Astrocyte (in vitro differentiated cells and primary cell): ENCODE measurements around the gene MLF2. TPM values are rescaled to one million over a fixed set of nuclear protein-coding genes. Genes with fewer than 3 reads are reported as not detected.
A peak's percentile ranks its signal among the peaks of the same experiment; 100 is the strongest.

Source experiments
- DNase-seq: peaks from one replicate; pipeline ENCODE4 v3.0.0-alpha.2; 2010; ENCODE audit warnings: low read depth
- FAIRE-seq: peaks from 2 replicates; lab custom pipeline; 2011; peaks lifted over from hg19 to GRCh38; lab: Jason Lieb, UNC
- H2AFZ ChIP-seq: 2 replicates; pipeline ENCODE4 v1.6.0; 2012; ENCODE audit warnings: low read depth, low read length, inconsistent platforms
- H3K27ac ChIP-seq: 2 replicates; pipeline ENCODE4 v1.5.1; 2011; ENCODE audit warnings: low read depth, low read length, inconsistent platforms
- H3K27me3 ChIP-seq: 2 replicates; pipeline ENCODE4 v1.6.0; 2011; ENCODE audit warnings: low read length, inconsistent platforms; ENCODE audit not compliant: insufficient read depth
- H3K36me3 ChIP-seq: 2 replicates; pipeline ENCODE4 v1.5.1; 2011; ENCODE audit warnings: low read length, inconsistent platforms; ENCODE audit not compliant: insufficient read depth
- H3K4me1 ChIP-seq: 2 replicates; pipeline ENCODE4 v1.5.1; 2011; ENCODE audit warnings: low read length, inconsistent platforms; ENCODE audit not compliant: insufficient read depth
- H3K4me2 ChIP-seq: 2 replicates; pipeline ENCODE4 v1.6.0; 2012; ENCODE audit warnings: low read length, inconsistent platforms
- H3K4me3 ChIP-seq: 2 replicates; pipeline ENCODE4 v1.5.1; 2011; ENCODE audit warnings: low read depth, mild to moderate bottlenecking, low read length, inconsistent platforms; ENCODE audit not compliant: insufficient read depth
- H3K79me2 ChIP-seq: 2 replicates; pipeline ENCODE4 v1.6.0; 2012; ENCODE audit warnings: mild to moderate bottlenecking, low read length, inconsistent platforms; ENCODE audit not compliant: insufficient read depth
- H3K9ac ChIP-seq: 2 replicates; pipeline ENCODE4 v1.6.0; 2012; ENCODE audit warnings: mild to moderate bottlenecking, low read length, inconsistent platforms
- H3K9me3 ChIP-seq: 2 replicates; pipeline ENCODE4 v1.5.1; 2012; ENCODE audit warnings: low read depth, mild to moderate bottlenecking, low read length, inconsistent platforms; ENCODE audit not compliant: insufficient read depth
- H4K20me1 ChIP-seq: 2 replicates; pipeline ENCODE4 v1.6.0; 2012; ENCODE audit warnings: low read length, inconsistent platforms; ENCODE audit not compliant: insufficient read depth
- H3K27ac Mint-ChIP-seq: one replicate; pipeline ENCODE4 v1.8.0; 2021; ENCODE audit warnings: mild to moderate bottlenecking, mixed read lengths; ENCODE audit not compliant: unreplicated experiment
- H3K27me3 Mint-ChIP-seq: one replicate; pipeline ENCODE4 v1.8.0; 2021; ENCODE audit warnings: low read depth, mixed read lengths; ENCODE audit not compliant: unreplicated experiment
- H3K36me3 Mint-ChIP-seq: one replicate; pipeline ENCODE4 v1.8.0; 2021; ENCODE audit warnings: low read depth, mixed read lengths; ENCODE audit not compliant: unreplicated experiment
- H3K4me1 Mint-ChIP-seq: one replicate; pipeline ENCODE4 v1.8.0; 2021; ENCODE audit warnings: low read depth, mixed read lengths; ENCODE audit not compliant: unreplicated experiment
- H3K4me3 Mint-ChIP-seq: one replicate; pipeline ENCODE4 v1.8.0; 2021; ENCODE audit warnings: mild to moderate bottlenecking, moderate library complexity, mixed read lengths; ENCODE audit not compliant: unreplicated experiment
- H3K9me3 Mint-ChIP-seq: one replicate; pipeline ENCODE4 v1.8.0; 2021; ENCODE audit warnings: mild to moderate bottlenecking, mixed read lengths; ENCODE audit not compliant: unreplicated experiment
- EZH2 ChIP-seq: IDR thresholded peaks from 2 replicates; pipeline ENCODE4 v1.6.1; 2012; ENCODE audit warnings: mild to moderate bottlenecking, low read length, inconsistent platforms; ENCODE audit not compliant: insufficient read depth
- total RNA-seq: library from RNA; stranded (reverse); gene quantifications from 2 replicates; pipeline ENCODE4 v1.2.1, GENCODE V29; 2021
- TF ChIP-seq, protein P1 (sequence below): IDR thresholded peaks from 2 replicates; pipeline ENCODE4 v1.5.1; 2011; ENCODE audit warnings: low read depth, mild to moderate bottlenecking, inconsistent platforms, low read length, moderate library complexity; ENCODE audit not compliant: insufficient read depth

The MLF2 gene
- total RNA-seq, 1 donor from 2014 or later: 316 TPM

DNA sequence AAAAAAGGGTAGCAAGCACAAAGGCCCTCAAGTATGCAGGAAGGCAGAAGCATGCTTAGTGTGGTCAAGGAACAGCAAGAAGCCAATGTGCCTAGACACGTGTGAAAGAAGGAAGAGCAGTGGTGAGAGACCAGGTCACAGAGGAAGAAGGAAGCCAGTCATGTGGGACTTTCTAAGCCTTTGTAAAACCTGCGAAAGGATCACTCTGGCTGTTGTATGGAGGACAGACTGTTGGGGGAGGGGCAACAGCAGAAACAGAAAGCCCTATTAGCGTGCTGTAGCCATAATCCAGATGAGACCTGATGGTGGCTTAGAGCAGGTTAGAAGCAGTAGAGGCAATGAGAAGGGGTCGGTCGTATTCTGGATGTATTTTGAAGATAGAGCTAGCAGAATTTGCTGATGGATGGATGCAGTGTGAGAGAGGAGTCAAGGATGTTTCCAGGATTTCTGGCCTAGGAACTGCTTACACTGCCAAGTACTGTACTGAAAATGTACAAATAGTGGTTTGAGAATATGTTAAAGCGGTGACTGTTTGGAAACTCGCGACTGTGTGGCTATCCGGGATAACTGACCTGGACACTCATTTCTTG is 5.7 kb upstream of the MLF2 start:
- H3K27me3 ChIP-seq: no peaks in the 10 kb centered on the region
- peaks cover 9% of the 10 kb centered on the region for H3K4me1 ChIP-seq
- H3K4me2 ChIP-seq: no peak overlapping the region
- DNase-seq (no peak), FAIRE-seq (no peak)
- no peak overlapping the region for H3K27ac ChIP-seq
- Mint-ChIP-seq H3K27me3 (peaks cover 2% of the 10 kb centered on the region), H3K27ac (no peak overlapping the region), H3K4me3 (no peak overlapping the region), H3K36me3 (peaks cover 2% of the 10 kb centered on the region), H3K9me3 (no peaks in the 10 kb centered on the region), H3K4me1 (peaks cover 23% of the 10 kb centered on the region)
- H2AFZ ChIP-seq: no peak overlapping the region
- H3K9ac ChIP-seq: no peak overlapping the region
- TF ChIP-seq, protein P1, sequence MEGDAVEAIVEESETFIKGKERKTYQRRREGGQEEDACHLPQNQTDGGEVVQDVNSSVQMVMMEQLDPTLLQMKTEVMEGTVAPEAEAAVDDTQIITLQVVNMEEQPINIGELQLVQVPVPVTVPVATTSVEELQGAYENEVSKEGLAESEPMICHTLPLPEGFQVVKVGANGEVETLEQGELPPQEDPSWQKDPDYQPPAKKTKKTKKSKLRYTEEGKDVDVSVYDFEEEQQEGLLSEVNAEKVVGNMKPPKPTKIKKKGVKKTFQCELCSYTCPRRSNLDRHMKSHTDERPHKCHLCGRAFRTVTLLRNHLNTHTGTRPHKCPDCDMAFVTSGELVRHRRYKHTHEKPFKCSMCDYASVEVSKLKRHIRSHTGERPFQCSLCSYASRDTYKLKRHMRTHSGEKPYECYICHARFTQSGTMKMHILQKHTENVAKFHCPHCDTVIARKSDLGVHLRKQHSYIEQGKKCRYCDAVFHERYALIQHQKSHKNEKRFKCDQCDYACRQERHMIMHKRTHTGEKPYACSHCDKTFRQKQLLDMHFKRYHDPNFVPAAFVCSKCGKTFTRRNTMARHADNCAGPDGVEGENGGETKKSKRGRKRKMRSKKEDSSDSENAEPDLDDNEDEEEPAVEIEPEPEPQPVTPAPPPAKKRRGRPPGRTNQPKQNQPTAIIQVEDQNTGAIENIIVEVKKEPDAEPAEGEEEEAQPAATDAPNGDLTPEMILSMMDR: no peak
- no peak for TF ChIP-seq EZH2
- no peak overlapping the region for H3K4me3 ChIP-seq
- no peaks in the 10 kb centered on the region for H3K9me3 ChIP-seq
- H3K36me3 ChIP-seq: no peaks in the 10 kb centered on the region
- H4K20me1 ChIP-seq: no peaks in the 10 kb centered on the region
- H3K79me2 ChIP-seq: no peaks in the 10 kb centered on the region

GRCh38 chr12:6757028-6757690 is 4.2 kb upstream of the MLF2 start:
- Histone ChIP-seq H3K9me3 (no peaks in the 10 kb centered on the region), H3K9ac (no peak overlapping the region), H3K4me1 (peaks cover 4% of the 10 kb centered on the region), H4K20me1 (peaks cover 3% of the 10 kb centered on the region), H3K4me3 (no peak overlapping the region), H3K27ac (no peak overlapping the region), H3K4me2 (no peak overlapping the region), H3K36me3 (no peaks in the 10 kb centered on the region), H3K79me2 (peaks cover 8% of the 10 kb centered on the region), H2AFZ (no peak overlapping the region), H3K27me3 (no peaks in the 10 kb centered on the region)
- peaks cover 2% of the 10 kb centered on the region for H3K27me3 Mint-ChIP-seq
- peaks cover 11% of the 10 kb centered on the region for H3K4me1 Mint-ChIP-seq
- H3K9me3 Mint-ChIP-seq: no peaks in the 10 kb centered on the region
- peaks cover 2% of the 10 kb centered on the region for H3K36me3 Mint-ChIP-seq
- TF ChIP-seq, protein P1: no peak
- TF ChIP-seq EZH2: no peak
- FAIRE-seq: no peak
- DNase-seq: no peak
- no peak overlapping the region for H3K27ac Mint-ChIP-seq
- no peak overlapping the region for H3K4me3 Mint-ChIP-seq

GRCh38 chr12:6754411-6754810 is 1.5 kb upstream of the MLF2 start:
- Mint-ChIP-seq H3K27me3 (no peaks in the 10 kb centered on the region), H3K36me3 (peaks cover 4% of the 10 kb centered on the region), H3K4me3 (peak overlapping the region; percentile 99), H3K4me1 (peaks cover 24% of the 10 kb centered on the region), H3K27ac (peak overlapping the region; percentile 42), H3K9me3 (no peaks in the 10 kb centered on the region)
- Histone ChIP-seq H3K27me3 (no peaks in the 10 kb centered on the region), H3K9me3 (no peaks in the 10 kb centered on the region), H3K4me3 (no peak overlapping the region), H3K36me3 (peaks cover 20% of the 10 kb centered on the region), H3K4me1 (peaks cover 13% of the 10 kb centered on the region), H4K20me1 (peaks cover 30% of the 10 kb centered on the region), H3K9ac (no peak overlapping the region), H2AFZ (no peak overlapping the region), H3K4me2 (no peak overlapping the region), H3K79me2 (peaks cover 33% of the 10 kb centered on the region), H3K27ac (no peak overlapping the region)
- FAIRE-seq: no peak
- no peak for TF ChIP-seq EZH2
- TF ChIP-seq, protein P1: no peak
- no peak for DNase-seq
